ENCODE data around the gene CLMN.

DNA sequence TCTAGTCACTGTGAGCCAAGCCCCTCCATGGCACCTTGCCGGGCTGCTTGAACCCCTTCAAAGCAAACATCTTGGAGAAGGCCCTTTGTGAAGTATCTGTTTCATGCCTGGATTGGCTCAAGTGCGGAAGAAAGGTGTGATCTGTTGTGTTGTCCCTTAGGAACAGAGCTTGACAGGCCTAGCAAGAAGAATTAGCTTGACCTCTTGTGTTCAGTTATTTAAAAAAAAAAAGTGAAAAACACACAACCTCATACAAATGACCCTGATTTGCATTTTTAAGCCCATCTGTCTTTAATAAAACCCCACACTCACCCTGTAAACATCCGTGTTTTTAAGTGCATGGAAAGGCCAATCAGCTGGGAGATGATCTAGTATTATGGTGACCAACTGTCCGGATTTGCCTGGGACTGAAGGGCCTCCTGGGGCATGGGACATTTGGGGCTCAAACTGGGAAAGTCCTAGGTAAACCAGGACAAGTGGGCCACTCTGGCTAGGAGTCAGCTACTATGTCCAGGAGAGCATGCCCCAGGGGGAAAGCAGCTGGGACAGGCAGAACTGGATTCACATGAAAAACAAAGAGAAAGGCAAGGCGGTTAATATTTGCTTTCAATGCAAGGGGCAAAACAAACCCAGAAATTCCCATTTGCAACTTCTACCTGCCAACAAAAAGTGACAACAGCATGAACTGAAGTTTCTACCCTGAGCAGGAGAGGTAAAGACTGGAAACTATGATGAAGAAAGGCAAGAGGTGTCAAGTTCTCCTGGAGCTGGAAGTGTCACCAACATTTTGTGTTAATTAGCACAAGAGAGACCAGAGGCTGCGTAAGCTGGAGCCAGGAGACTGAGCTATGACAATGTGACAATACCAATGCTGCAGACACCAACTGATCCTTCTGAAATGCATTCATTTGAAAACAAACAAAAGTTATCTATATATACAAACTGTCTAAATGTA is 78.6 kb downstream of the CLMN start:
- TF ChIP-seq HDGF (IDR thresholded peaks at IDR 0.05) (no peak), ZNF507 (tag; conservative IDR thresholded peaks at IDR 0.05) (no peak), POLR2A (conservative IDR thresholded peaks at IDR 0.05) (no peak), MIER1 (IDR thresholded peaks at IDR 0.05; ENCODE audit: low read depth) (no peak), KLF1 (tag; IDR thresholded peaks at IDR 0.05) (no peak), HDAC6 (IDR thresholded peaks at IDR 0.05; ENCODE audit: low read depth, low read length) (no peak), TAF15 (IDR thresholded peaks at IDR 0.05; ENCODE audit: low read depth, low read length) (no peak), RFX5 (IDR thresholded peaks at IDR 0.05; ENCODE audit: low read depth, low read length) (no peak)
- TF ChIP-seq, protein P1, sequence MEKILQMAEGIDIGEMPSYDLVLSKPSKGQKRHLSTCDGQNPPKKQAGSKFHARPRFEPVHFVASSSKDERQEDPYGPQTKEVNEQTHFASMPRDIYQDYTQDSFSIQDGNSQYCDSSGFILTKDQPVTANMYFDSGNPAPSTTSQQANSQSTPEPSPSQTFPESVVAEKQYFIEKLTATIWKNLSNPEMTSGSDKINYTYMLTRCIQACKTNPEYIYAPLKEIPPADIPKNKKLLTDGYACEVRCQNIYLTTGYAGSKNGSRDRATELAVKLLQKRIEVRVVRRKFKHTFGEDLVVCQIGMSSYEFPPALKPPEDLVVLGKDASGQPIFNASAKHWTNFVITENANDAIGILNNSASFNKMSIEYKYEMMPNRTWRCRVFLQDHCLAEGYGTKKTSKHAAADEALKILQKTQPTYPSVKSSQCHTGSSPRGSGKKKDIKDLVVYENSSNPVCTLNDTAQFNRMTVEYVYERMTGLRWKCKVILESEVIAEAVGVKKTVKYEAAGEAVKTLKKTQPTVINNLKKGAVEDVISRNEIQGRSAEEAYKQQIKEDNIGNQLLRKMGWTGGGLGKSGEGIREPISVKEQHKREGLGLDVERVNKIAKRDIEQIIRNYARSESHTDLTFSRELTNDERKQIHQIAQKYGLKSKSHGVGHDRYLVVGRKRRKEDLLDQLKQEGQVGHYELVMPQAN (IDR thresholded peaks at IDR 0.05; ENCODE audit: borderline replicate concordance), result no peak
- TF ChIP-seq, protein P2, sequence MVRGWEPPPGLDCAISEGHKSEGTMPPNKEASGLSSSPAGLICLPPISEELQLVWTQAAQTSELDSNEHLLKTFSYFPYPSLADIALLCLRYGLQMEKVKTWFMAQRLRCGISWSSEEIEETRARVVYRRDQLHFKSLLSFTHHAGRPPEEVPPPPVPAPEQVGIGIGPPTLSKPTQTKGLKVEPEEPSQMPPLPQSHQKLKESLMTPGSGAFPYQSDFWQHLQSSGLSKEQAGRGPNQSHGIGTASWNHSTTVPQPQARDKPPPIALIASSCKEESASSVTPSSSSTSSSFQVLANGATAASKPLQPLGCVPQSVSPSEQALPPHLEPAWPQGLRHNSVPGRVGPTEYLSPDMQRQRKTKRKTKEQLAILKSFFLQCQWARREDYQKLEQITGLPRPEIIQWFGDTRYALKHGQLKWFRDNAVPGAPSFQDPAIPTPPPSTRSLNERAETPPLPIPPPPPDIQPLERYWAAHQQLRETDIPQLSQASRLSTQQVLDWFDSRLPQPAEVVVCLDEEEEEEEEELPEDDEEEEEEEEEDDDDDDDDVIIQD (CRISPR knock-in tag; IDR thresholded peaks at IDR 0.05), result no peak
- TF ChIP-seq, protein P3, sequence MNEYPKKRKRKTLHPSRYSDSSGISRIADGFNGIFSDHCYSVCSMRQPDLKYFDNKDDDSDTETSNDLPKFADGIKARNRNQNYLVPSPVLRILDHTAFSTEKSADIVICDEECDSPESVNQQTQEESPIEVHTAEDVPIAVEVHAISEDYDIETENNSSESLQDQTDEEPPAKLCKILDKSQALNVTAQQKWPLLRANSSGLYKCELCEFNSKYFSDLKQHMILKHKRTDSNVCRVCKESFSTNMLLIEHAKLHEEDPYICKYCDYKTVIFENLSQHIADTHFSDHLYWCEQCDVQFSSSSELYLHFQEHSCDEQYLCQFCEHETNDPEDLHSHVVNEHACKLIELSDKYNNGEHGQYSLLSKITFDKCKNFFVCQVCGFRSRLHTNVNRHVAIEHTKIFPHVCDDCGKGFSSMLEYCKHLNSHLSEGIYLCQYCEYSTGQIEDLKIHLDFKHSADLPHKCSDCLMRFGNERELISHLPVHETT (CRISPR knock-in tag; conservative IDR thresholded peaks at IDR 0.05 in 1 of 2, IDR thresholded peaks at IDR 0.05 in 1 of 2), result no peak

Measured in K562 (cell line).